ENCODE data around the gene ZNF678. TPM values are rescaled to one million over a fixed set of nuclear protein-coding genes. Genes with fewer than 3 reads are reported as not detected.

The ZNF678 gene
- total RNA-seq, 1 experiment from 2014 or later, result 7.0 TPM

DNA sequence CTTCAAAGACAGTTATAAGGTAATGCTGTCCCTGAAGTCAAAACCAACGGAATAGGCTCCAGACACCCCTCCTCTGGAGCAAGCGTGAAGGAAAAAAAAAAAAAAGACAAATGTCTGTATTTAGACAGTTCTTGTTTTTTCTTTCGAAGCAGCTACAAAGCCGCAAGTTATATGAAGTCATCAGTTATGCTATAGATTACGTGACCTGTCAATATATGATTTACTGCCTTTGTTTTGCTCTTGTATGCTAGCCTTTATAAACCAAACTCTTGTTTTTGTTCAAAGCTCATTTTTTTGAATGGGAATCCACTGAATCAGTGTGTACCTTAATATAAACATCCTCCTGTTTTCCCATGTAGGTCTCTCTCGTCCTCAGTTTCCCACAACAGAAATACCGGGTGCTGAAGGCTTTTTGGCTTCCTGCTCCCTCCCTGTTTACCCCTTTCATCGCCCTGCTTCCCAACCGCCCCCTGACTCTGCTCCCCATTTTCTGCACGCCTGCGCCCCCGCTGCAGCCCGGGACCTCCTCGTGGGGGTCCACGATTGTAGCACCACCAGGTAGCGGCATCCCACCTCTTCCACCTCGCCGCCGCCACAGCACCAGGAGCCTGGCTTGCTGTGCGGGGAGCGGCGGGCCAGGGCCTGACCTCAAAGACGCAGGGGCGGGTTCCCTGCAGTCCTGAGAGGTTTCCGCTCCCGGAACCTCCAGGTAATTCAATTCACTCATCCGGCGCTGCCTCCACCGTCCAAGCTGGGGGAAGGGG is 5.2 kb upstream of the ZNF678 start:
- DNase-seq, result no peak
- CTCF ChIA-PET, result no interaction called here
- Mint-ChIP-seq H3K27ac (ENCODE audit: unreplicated experiment) (no peak overlapping the region), H3K4me1 (ENCODE audit: low read depth, unreplicated experiment) (no peaks in the 10 kb centered on the region), H3K4me3 (ENCODE audit: low read depth, unreplicated experiment) (no peak overlapping the region), H3K9me3 (ENCODE audit: low read depth, unreplicated experiment) (peaks cover 18% of the 10 kb centered on the region), H3K27me3 (ENCODE audit: unreplicated experiment) (no peaks in the 10 kb centered on the region), H3K36me3 (ENCODE audit: insufficient read depth, unreplicated experiment) (peaks cover 3% of the 10 kb centered on the region)
- BruUV-seq (replicated peaks), result no TSS peak
- no peak for TF ChIP-seq CTCF (IDR thresholded peaks at IDR 0.05; ENCODE audit: unreplicated experiment)
- intact Hi-C loops (cut with micrococcal nuclease; ENCODE audit: unreplicated experiment), result no loop called here

DNA sequence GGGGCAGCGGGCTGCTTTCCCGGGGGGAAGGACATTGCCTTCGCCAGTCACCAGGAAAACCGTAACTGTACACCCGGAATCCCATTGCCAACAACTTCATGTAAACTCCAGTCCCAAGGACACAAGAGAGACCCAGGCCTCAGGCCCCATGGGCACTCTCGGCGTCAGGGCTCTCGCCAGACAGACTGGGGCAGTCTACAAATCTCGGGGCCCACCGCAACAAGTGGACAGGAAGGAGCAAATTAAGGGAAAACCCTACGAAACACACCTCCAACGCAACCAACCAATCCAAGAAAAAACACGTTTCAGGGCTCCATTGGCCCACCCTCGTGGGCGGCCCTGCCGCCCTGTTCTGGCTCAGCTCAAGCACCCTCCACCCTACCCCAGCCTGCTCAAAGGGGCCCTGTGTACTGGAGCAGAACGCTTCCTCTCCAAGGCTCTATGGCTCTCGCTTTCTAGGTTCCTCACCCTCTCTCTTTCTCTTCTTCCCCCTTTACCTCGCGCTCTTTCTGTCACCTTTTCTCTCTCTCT is 4.6 kb upstream of the ZNF678 start:
- H3K4me1 Mint-ChIP-seq (ENCODE audit: low read depth, unreplicated experiment), result no peaks in the 10 kb centered on the region
- no peak for TF ChIP-seq CTCF (IDR thresholded peaks at IDR 0.05; ENCODE audit: unreplicated experiment)
- peaks cover 18% of the 10 kb centered on the region for H3K9me3 Mint-ChIP-seq (ENCODE audit: low read depth, unreplicated experiment)
- no peak for DNase-seq
- H3K27ac Mint-ChIP-seq (ENCODE audit: unreplicated experiment), result no peak overlapping the region
- CTCF ChIA-PET, result no interaction called here
- no TSS peak for BruUV-seq (replicated peaks)
- H3K27me3 Mint-ChIP-seq (ENCODE audit: unreplicated experiment), result no peaks in the 10 kb centered on the region
- no peak overlapping the region for H3K4me3 Mint-ChIP-seq (ENCODE audit: low read depth, unreplicated experiment)
- intact Hi-C loops (cut with micrococcal nuclease; ENCODE audit: unreplicated experiment), result no loop called here
- peaks cover 10% of the 10 kb centered on the region for H3K36me3 Mint-ChIP-seq (ENCODE audit: insufficient read depth, unreplicated experiment)

GRCh38 chr1:227559499-227559898 is 3.9 kb upstream of the ZNF678 start:
- no TSS peak for BruUV-seq (replicated peaks)
- Mint-ChIP-seq H3K4me3 (ENCODE audit: low read depth, unreplicated experiment) (no peak overlapping the region), H3K9me3 (ENCODE audit: low read depth, unreplicated experiment) (peaks cover 15% of the 10 kb centered on the region), H3K4me1 (ENCODE audit: low read depth, unreplicated experiment) (no peaks in the 10 kb centered on the region), H3K36me3 (ENCODE audit: insufficient read depth, unreplicated experiment) (peaks cover 17% of the 10 kb centered on the region), H3K27ac (ENCODE audit: unreplicated experiment) (no peak overlapping the region), H3K27me3 (ENCODE audit: unreplicated experiment) (no peaks in the 10 kb centered on the region)
- DNase-seq, result no peak
- intact Hi-C loops (cut with micrococcal nuclease; ENCODE audit: unreplicated experiment), result no loop called here
- CTCF ChIA-PET, result no interaction called here
- TF ChIP-seq CTCF (IDR thresholded peaks at IDR 0.05; ENCODE audit: unreplicated experiment), result no peak

- Mint-ChIP-seq H3K36me3 (ENCODE audit: insufficient read depth, unreplicated experiment) (peaks cover 19% of the 10 kb centered on the region), H3K9me3 (ENCODE audit: low read depth, unreplicated experiment) (peaks cover 15% of the 10 kb centered on the region), H3K27me3 (ENCODE audit: unreplicated experiment) (no peaks in the 10 kb centered on the region), H3K4me3 (ENCODE audit: low read depth, unreplicated experiment) (no peak overlapping the region), H3K27ac (ENCODE audit: unreplicated experiment) (no peak overlapping the region), H3K4me1 (ENCODE audit: low read depth, unreplicated experiment) (no peaks in the 10 kb centered on the region)
- no peak for DNase-seq
- CTCF ChIA-PET, result no interaction called here
- BruUV-seq (replicated peaks), result no TSS peak
- intact Hi-C loops (cut with micrococcal nuclease; ENCODE audit: unreplicated experiment), result loop anchor here (5.0 kb wide), 1 partner anchor 167 kb away; no protein-coding TSS in a partner anchor
- TF ChIP-seq CTCF (IDR thresholded peaks at IDR 0.05; ENCODE audit: unreplicated experiment), result no peak
These were observed 3.4 kb upstream of the ZNF678 start for GRCh38 chr1:227559926-227560325.
